ENCODE data around the gene NUP85. TPM values are rescaled to one million over a fixed set of nuclear protein-coding genes. Genes with fewer than 3 reads are reported as not detected.

NUP85 gene
- polyA plus RNA-seq, 1 of the 3 experiments (the other 2 are of a cell fraction), result 80.5 TPM

DNA sequence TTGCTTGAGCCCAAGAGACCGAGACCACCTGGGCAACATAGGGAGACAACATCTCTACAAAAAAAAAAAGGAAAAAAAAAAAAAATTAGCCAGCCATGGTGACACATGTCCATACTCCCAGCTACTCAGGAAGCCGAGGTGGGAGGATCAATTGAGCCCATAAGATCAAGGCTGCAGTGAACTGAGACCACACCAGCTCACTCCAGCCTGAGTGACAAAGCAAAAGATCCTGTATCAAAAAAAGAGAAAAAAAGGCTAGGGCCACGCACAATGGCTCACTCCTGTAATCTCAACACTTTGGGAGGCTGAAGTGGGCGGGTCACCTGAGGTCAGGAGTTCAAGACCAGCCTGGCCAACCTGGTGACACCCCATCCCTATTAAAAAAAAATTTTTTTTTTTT is 36.5 kb upstream of the NUP85 start:
- Histone ChIP-seq H3F3A (replicated peaks; ENCODE audit: insufficient read depth) (peaks cover 35% of the 10 kb centered on the region), H3K79me2 (ENCODE audit: insufficient read depth) (peaks cover 96% of the 10 kb centered on the region), H3K9me3 (no peaks in the 10 kb centered on the region), H3K36me3 (replicated peaks in 1 of 2; ENCODE audit: control insufficient read depth in 1 of 2, insufficient read depth in 2 of 2, low read length in 1 of 2) (peaks cover 15 to 89% of the 10 kb centered on the region in 2 experiments), H3K9ac (no peak overlapping the region), H2AFZ (ENCODE audit: low read depth) (no peak overlapping the region), H3K9me2 (no peaks in the 10 kb centered on the region), H3K27ac (ENCODE audit: low read depth in 2 of 2, low read length in 1 of 2) (no peak overlapping the region; a peak in 1 of 4 replicates), H4K20me1 (ENCODE audit: insufficient read depth) (peaks cover 48% of the 10 kb centered on the region), H3K4me3 (ENCODE audit: low read depth in 2 of 2, low read length in 1 of 2) (no peak overlapping the region), H3K4me1 (ENCODE audit: control insufficient read depth in 1 of 2, insufficient read depth in 2 of 2, low read depth in 1 of 2, low read length in 1 of 2) (no peaks in the 10 kb centered on the region), H3K27me3 (ENCODE audit: insufficient read depth) (no peaks in the 10 kb centered on the region), H3K4me2 (no peak overlapping the region)
- CTCF ChIA-PET, result interaction anchor here (0.6 to 9.9 kb wide), 5 partner anchors 12 to 889 kb away, joined by 3 to 107 read pairs (median 4); partner anchors contain the start of gene NUP85
- POLR2A ChIA-PET, result no interaction called here
- TF ChIP-seq CTCF (IDR thresholded peaks at IDR 0.05) (no peak), TAF1 (IDR thresholded peaks at IDR 0.05; ENCODE audit: borderline replicate concordance, low read depth, low read length) (no peak), SMC3 (IDR thresholded peaks at IDR 0.05; ENCODE audit: low read depth, low read length) (no peak), GABPA (IDR thresholded peaks at IDR 0.05; ENCODE audit: low read depth) (no peak), RCOR1 (IDR thresholded peaks at IDR 0.05; ENCODE audit: low read length) (no peak), CHD2 (IDR thresholded peaks at IDR 0.05; ENCODE audit: low read length, partially characterized antibody) (no peak), TCF12 (IDR thresholded peaks at IDR 0.05) (no peak), GATA2 (CRISPR knock-in tag; IDR thresholded peaks at IDR 0.05) (no peak), FOSL2 (IDR thresholded peaks at IDR 0.05; ENCODE audit: borderline replicate concordance, low read depth) (no peak), RAD21 (IDR thresholded peaks at IDR 0.05; ENCODE audit: low read length) (no peak)
- 92% methylated on average over 4 of the region's 4 CpGs for WGBS (ENCODE audit: low lambda C conversion rate)
- DNase-seq, result no peak

DNA sequence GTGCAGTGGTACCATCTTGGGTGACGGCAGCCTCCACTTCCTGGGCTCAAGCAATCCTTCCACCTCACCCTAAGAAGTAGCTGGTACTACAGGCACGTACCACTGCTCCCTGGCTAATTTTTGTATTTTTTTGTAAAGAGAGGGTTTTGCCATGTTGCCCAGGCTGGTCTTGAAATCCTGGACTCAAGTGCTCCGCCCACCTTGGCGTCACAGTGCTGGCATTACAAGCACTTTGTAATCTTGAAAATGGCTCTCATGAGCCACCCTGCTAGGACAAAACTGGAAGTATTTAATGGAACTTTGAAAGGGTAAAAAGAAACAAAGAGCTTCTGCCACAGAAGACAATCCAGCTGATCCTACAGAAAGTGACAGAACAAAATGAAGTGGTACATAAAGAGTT is 32.0 kb upstream of the NUP85 start:
- Histone ChIP-seq H3K9me2 (no peaks in the 10 kb centered on the region), H4K20me1 (ENCODE audit: insufficient read depth) (peaks cover 81% of the 10 kb centered on the region)
- POLR2A ChIA-PET, result no interaction called here

More for the DNA sequence above, 32.0 kb upstream of the NUP85 start:
- Histone ChIP-seq H2AFZ (ENCODE audit: low read depth) (no peak overlapping the region), H3K9me3 (no peaks in the 10 kb centered on the region), H3K4me3 (ENCODE audit: low read depth in 2 of 2, low read length in 1 of 2) (no peak overlapping the region), H3K79me2 (ENCODE audit: insufficient read depth) (peaks cover 100% of the 10 kb centered on the region), H3F3A (replicated peaks; ENCODE audit: insufficient read depth) (peaks cover 36% of the 10 kb centered on the region), H3K4me1 (ENCODE audit: control insufficient read depth in 1 of 2, insufficient read depth in 2 of 2, low read depth in 1 of 2, low read length in 1 of 2) (no peaks in the 10 kb centered on the region), H3K4me2 (no peak overlapping the region), H3K27me3 (ENCODE audit: insufficient read depth) (no peaks in the 10 kb centered on the region), H3K9ac (no peak overlapping the region), H3K36me3 (replicated peaks in 1 of 2; ENCODE audit: control insufficient read depth in 1 of 2, insufficient read depth in 2 of 2, low read length in 1 of 2) (peaks cover 21 to 89% of the 10 kb centered on the region in 2 experiments), H3K27ac (ENCODE audit: low read depth in 2 of 2, low read length in 1 of 2) (no peak overlapping the region)
- CTCF ChIA-PET, result interaction anchor here (0.6 to 9.9 kb wide), 9 partner anchors 8 to 239 kb away, joined by 3 to 107 read pairs (median 5); partner anchors contain the start of genes NT5C and NUP85
- WGBS (ENCODE audit: low lambda C conversion rate), result 97% methylated on average over 4 of the region's 4 CpGs
- TF ChIP-seq SIN3A (IDR thresholded peaks at IDR 0.05; ENCODE audit: borderline replicate concordance, low read depth, low read length), result no peak
- no peak for TF ChIP-seq RFX5 (IDR thresholded peaks at IDR 0.05; ENCODE audit: low read length)
- TF ChIP-seq, protein P1, sequence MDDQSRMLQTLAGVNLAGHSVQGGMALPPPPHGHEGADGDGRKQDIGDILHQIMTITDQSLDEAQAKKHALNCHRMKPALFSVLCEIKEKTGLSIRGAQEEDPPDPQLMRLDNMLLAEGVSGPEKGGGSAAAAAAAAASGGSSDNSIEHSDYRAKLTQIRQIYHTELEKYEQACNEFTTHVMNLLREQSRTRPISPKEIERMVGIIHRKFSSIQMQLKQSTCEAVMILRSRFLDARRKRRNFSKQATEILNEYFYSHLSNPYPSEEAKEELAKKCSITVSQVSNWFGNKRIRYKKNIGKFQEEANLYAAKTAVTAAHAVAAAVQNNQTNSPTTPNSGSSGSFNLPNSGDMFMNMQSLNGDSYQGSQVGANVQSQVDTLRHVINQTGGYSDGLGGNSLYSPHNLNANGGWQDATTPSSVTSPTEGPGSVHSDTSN (IDR thresholded peaks at IDR 0.05), result no peak
- TF ChIP-seq, protein P2, sequence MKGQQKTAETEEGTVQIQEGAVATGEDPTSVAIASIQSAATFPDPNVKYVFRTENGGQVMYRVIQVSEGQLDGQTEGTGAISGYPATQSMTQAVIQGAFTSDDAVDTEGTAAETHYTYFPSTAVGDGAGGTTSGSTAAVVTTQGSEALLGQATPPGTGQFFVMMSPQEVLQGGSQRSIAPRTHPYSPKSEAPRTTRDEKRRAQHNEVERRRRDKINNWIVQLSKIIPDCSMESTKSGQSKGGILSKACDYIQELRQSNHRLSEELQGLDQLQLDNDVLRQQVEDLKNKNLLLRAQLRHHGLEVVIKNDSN (IDR thresholded peaks at IDR 0.05; ENCODE audit: borderline replicate concordance, low read depth), result no peak
- no peak for TF ChIP-seq EZH2phosphoT487 (IDR thresholded peaks at IDR 0.05; ENCODE audit: borderline replicate concordance, low read depth)
- no peak for TF ChIP-seq ELF1 (IDR thresholded peaks at IDR 0.05)
- no peak for TF ChIP-seq GABPA (IDR thresholded peaks at IDR 0.05; ENCODE audit: low read depth)
- TF ChIP-seq RCOR1 (IDR thresholded peaks at IDR 0.05; ENCODE audit: low read length), result no peak
- TF ChIP-seq POLR2AphosphoS5 (IDR thresholded peaks at IDR 0.05; ENCODE audit: low read depth, low read length), result no peak
- no peak for TF ChIP-seq TEAD4 (IDR thresholded peaks at IDR 0.05; ENCODE audit: borderline replicate concordance, insufficient read depth)
- DNase-seq, result no peak

Data from SK-N-SH (cell line).